ENCODE results near the gene OSBPL6.

GRCh38 chr2:178194600-178195389 is 483 bp downstream of the OSBPL6 start:
- TF ChIP-seq, protein P1, sequence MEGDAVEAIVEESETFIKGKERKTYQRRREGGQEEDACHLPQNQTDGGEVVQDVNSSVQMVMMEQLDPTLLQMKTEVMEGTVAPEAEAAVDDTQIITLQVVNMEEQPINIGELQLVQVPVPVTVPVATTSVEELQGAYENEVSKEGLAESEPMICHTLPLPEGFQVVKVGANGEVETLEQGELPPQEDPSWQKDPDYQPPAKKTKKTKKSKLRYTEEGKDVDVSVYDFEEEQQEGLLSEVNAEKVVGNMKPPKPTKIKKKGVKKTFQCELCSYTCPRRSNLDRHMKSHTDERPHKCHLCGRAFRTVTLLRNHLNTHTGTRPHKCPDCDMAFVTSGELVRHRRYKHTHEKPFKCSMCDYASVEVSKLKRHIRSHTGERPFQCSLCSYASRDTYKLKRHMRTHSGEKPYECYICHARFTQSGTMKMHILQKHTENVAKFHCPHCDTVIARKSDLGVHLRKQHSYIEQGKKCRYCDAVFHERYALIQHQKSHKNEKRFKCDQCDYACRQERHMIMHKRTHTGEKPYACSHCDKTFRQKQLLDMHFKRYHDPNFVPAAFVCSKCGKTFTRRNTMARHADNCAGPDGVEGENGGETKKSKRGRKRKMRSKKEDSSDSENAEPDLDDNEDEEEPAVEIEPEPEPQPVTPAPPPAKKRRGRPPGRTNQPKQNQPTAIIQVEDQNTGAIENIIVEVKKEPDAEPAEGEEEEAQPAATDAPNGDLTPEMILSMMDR (conservative IDR thresholded peaks at IDR 0.05; ENCODE audit: low read length), result no peak
- TF ChIP-seq EZH2phosphoT487 (IDR thresholded peaks at IDR 0.05; ENCODE audit: borderline replicate concordance), result no peak
